GM18499 (cell line): ENCODE results near the gene UBN2.

ENCODE experiments used
- ATAC-seq: cut with Tn5 transposase; IDR thresholded peaks from one replicate; pipeline ENCODE4 v1.9.1; 2021; ENCODE audit warnings: moderate number of reproducible peaks; ENCODE audit not compliant: insufficient read depth, unreplicated experiment

UBN2 gene

GRCh38 chr7:139231513-139232376, 708 bp downstream of the UBN2 start:
- no peak for ATAC-seq

GRCh38 chr7:139232377-139232717, 1.3 kb downstream of the UBN2 start:
- ATAC-seq: no peak

DNA sequence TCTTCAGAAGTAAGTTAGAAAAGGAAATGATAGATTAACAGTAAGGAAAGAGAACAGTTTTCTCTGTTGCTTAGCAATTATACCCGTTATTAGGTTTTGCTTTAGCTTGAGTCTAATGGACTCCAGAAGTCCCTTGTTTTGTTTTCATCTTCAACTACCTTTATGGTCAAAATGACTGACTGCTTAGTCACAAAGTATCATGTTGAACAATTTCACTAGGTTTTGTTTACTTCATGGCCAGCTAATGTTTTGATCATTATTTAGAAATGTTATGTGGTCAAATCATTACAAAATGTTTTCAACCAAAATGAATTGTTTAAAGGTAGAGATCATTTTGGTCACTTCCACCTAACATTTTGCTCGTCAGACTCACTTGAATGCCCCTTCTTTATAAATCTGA, 1.9 kb downstream of the UBN2 start:
- no peak for ATAC-seq

DNA sequence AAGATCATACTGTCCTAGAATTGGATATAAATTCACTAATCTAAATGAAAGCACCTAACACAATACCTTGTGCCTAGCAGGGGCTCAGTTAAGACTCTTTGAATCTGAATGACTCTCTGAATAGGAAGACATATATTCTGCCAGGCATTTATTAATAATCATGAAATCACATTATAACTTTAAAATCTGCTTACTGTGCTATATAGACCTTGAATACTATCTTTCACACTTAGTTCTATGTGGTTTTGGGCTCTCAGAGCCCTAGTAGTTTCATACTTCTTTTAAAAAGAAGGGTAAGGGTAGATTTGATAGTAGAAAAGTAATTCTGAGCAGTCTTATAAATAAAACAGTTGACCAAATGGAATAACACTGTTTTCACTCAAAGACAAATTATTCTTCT, 10.2 kb downstream of the UBN2 start:
- no peak for ATAC-seq

DNA sequence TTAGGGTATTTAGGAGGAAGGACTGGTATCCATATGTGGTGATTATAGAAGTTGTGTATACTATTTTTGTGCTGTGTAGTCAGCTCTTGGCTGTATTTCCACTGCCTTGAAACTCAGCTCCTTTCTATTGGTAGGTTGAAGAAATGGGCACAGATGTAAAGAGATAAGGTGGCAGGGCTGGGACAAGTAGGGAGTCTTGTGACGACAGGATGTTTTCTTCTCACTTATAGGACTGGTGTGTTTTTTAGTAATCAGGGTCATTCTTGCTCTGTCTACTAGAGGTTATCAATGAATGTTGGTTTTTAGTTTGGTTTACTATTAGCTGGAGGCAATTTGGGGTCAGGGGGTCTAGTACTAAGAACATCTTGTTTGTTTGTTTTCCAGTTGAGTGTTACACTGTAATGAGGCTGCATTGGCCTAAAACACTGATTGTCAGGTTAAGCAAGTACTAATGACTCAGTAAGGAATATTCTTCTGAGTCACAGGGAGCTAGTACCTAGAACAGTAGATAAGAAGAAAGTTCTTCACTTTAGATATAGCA, 11.8 kb downstream of the UBN2 start:
- no peak for ATAC-seq

GRCh38 chr7:139245401-139245800, 14.4 kb downstream of the UBN2 start:
- ATAC-seq: no peak

DNA sequence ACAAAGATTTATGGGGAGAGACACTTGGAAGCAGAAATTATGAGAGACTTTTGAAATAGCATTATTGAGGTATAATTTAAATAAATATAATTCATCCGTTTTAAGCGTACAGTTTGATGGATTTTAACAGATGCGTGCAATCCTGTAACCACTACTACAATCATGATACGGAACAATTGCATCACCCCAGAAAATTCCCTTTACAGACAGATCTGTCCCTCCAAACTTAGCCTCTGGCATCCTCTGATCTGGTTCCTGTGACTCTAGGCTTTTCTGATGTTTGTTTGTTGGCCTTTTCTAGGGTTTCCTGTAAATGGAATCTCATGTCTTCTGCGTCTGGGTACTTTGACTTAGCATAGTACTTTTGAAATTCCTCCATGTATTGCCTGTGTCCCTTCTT, 15.5 kb downstream of the UBN2 start:
- no peak for ATAC-seq

- ATAC-seq: no peak
Measured at GRCh38 chr7:139246905-139247304, 15.9 kb downstream of the UBN2 start.

DNA sequence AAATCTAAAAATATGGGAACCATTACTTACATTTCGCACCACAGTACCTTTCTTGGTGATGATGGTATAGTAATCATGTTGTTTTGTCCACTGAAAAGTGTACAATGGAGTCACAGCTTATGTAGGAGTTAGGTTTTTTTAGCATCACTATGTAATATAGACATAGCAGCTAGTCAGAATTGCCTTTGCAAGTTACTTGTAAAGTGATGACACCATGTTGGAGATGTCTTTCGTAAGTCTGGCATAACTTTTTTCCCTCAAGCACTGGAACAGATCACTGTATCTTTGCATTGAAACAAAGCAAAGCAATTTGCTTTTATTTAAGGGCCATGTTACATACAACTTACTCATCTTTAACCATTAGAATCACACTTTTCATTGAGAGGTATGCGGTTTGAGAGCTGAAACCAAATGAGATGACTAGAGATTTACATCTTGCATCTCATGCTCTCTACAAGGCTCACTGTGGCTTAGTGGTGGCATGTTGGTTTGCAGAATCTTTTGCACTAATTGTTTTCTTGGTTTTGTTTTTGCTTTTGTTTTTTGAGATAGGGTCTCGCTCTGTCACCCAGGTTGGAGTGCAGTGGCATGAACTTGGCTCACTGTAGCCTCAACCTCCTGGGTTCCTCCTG, 18.3 kb downstream of the UBN2 start:
- no peak for ATAC-seq

DNA sequence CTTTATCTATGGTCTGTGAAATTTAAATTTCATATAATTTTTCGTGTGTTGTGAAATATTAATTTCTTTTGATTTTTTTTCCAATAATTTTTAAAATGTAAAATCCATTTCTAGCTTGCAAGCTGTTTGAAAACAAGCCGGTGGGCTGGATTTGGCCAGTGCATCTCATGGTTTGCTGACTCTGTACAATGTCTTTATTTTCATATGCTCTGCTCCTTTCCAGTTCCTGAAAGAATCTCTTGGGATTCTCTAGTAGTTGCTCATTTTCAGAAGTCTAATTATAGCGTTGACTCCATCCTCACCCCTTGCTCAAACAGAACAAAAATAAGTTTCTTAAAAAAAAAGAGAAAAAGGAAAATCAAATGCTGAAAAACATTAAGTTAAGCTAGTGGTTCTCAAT, 21.4 kb downstream of the UBN2 start:
- ATAC-seq: no peak

GRCh38 chr7:139254281-139254680, 23.2 kb downstream of the UBN2 start:
- ATAC-seq: no peak

DNA sequence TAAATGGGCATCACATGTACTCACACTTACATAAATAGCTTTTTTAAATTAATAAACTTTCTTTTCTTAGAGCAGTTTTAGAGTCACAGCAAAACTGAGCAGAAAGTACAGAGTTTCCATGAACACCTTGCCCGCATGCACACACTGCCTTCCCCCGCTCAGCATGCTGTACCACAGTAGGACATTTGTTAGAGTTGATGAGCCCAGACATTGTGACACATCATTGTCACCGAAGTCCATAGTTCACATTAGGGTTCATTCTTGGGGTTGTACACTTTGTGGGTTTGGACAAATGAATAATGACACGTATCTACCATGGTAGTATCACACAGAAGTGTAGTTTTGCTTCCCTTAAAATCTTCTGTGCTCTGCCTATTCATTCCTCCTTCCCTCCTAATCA, 23.7 kb downstream of the UBN2 start:
- ATAC-seq: no peak

- no peak for ATAC-seq
Measured at GRCh38 chr7:139255290-139255689, 24.3 kb downstream of the UBN2 start.

DNA sequence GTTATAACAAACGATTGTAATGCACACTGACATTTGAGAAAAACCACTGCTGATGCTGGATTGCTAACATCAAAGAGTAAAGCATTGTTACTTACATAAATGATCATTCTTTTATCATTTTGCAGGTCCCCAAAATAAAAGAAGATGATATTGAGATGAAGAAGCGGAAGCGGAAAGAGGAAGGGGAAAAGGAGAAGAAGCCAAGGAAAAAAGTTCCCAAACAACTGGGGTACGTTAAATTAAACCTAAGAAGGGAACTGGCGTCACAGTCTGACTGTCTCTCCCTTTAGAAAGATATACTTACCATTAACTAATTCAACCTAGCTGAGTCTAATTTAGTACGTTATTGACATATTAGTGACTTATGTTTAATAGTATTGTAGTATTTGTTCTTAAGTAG, 28.1 kb downstream of the UBN2 start:
- ATAC-seq: no peak

- no peak for ATAC-seq
Measured at GRCh38 chr7:139264220-139264619, 33.2 kb downstream of the UBN2 start.

- ATAC-seq: no peak
Measured at GRCh38 chr7:139265673-139266072, 34.6 kb downstream of the UBN2 start.

- no peak for ATAC-seq
Measured at GRCh38 chr7:139271718-139272628, 40.9 kb downstream of the UBN2 start.

GRCh38 chr7:139284252-139284896, 53.3 kb downstream of the UBN2 start:
- ATAC-seq: no peak

- no peak for ATAC-seq
Measured at GRCh38 chr7:139286144-139286543, 55.1 kb downstream of the UBN2 start.

DNA sequence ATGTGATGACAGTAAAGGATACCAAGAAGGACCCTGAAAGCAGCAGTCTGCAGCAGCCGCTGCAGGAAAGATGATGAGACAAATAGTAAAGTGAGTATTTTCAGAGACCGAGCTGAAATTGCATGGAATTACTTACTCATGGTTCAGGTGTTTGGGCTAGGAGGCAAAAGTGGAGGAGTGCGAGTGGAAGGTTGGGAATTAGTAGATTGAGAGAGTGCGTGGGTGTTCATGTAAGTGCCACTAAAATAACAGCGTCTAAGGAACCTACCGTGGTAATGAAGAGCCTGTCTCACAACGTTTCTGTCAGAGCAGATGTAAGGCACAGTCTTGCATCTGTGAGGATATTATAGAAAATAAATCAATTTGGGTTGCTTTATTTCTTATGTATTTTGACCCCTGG, 61.8 kb downstream of the UBN2 start:
- no peak for ATAC-seq
